Smooth muscle cell (in vitro differentiated cells): ENCODE measurements around the gene GPRC5B. TPM values are rescaled to one million over a fixed set of nuclear protein-coding genes. Genes with fewer than 3 reads are reported as not detected.
A peak's percentile ranks its signal among the peaks of the same experiment; 100 is the strongest.

ENCODE experiments used
- DNase-seq: peaks from one replicate; lab custom pipeline; 2025; ENCODE audit not compliant: unreplicated experiment; lab: John Stamatoyannopoulos, UW
- H2AFZ ChIP-seq: fragments of 200-600 bp; sonication (generic); 2 replicates; pipeline ENCODE4 v1.6.0; 2016; ENCODE audit warnings: antibody characterized with exemption, low read depth, mild to moderate bottlenecking
- H3F3A ChIP-seq: fragments of 200-600 bp; sonication (generic); 2 replicates; pipeline ENCODE4 v1.6.0; 2017; ENCODE audit warnings: antibody characterized with exemption, low read depth
- H3K27ac ChIP-seq: fragments of 200-600 bp; sonication (generic); 2 replicates; pipeline ENCODE4 v1.5.1; 2016; ENCODE audit warnings: low read depth, mild to moderate bottlenecking
- H3K27me3 ChIP-seq: fragments of 200-600 bp; sonication (generic); 2 replicates; pipeline ENCODE4 v1.6.1; 2016; ENCODE audit warnings: low read depth, mild to moderate bottlenecking
- H3K36me3 ChIP-seq: fragments of 200-600 bp; sonication (generic); 2 replicates; pipeline ENCODE4 v1.5.1; 2016; ENCODE audit warnings: low read depth
- H3K4me1 ChIP-seq: fragments of 200-600 bp; sonication (generic); 2 replicates; pipeline ENCODE4 v1.5.1; 2016; ENCODE audit warnings: low read depth
- H3K4me2 ChIP-seq: fragments of 200-600 bp; sonication (generic); 2 replicates; pipeline ENCODE4 v1.6.0; 2016; ENCODE audit warnings: mild to moderate bottlenecking
- H3K4me3 ChIP-seq: fragments of 200-600 bp; sonication (generic); 2 replicates; pipeline ENCODE4 v1.5.1; 2016; ENCODE audit warnings: mild to moderate bottlenecking
- H3K79me2 ChIP-seq: fragments of 200-600 bp; sonication (generic); 2 replicates; pipeline ENCODE4 v1.6.0; 2016; ENCODE audit warnings: low read depth, mild to moderate bottlenecking
- H3K9ac ChIP-seq: fragments of 200-600 bp; sonication (generic); 2 replicates; pipeline ENCODE4 v1.6.0; 2016; ENCODE audit warnings: low read depth
- H3K9me3 ChIP-seq: fragments of 200-600 bp; sonication (generic); replicated peaks from 2 replicates; pipeline ENCODE4 v1.5.1; 2016; ENCODE audit warnings: low read depth
- H4K20me1 ChIP-seq: fragments of 200-600 bp; sonication (generic); 2 replicates; pipeline ENCODE4 v1.6.0; 2016; ENCODE audit warnings: low read depth
- CTCF ChIP-seq: fragments of 200-600 bp; sonication (generic); IDR thresholded peaks from 2 replicates; pipeline ENCODE4 v1.5.1; 2017; ENCODE audit warnings: borderline replicate concordance, mild to moderate bottlenecking, antibody characterized with exemption; ENCODE audit not compliant: insufficient read depth, poor library complexity, severe bottlenecking
- WGBS: methylation state at CpG from one replicate; pipeline ENCODE4 v1.1.7; 2016; ENCODE audit warnings: low lambda C conversion rate; 5-methylcytosine and 5-hydroxymethylcytosine counted together
- polyA plus RNA-seq: library from polyadenylated mRNA; unstranded; fragments of >200 nt; fragmentation: Nextera tagmentation; extraction: Ambion mirVana; gene quantifications from 2 replicates; pipeline ENCODE4 v1.2.1, GENCODE V29; 2016
- total RNA-seq: library from RNA; depleted of rRNA; stranded (reverse); fragments of >200 nt; gene quantifications from 2 replicates; pipeline ENCODE4 v1.2.3, GENCODE V29; 2014

Gene GPRC5B
- total and polyA plus RNA-seq, 2 experiments from 2014 or later, result 7.8 to 18.9 TPM

GRCh38 chr16:19812986-19813385 lies 71.7 kb downstream of the GPRC5B start:
- Histone ChIP-seq H3K27ac (no peak overlapping the region), H3K4me1 (peaks cover 3% of the 10 kb centered on the region), H3K4me3 (no peak overlapping the region), H4K20me1 (no peaks in the 10 kb centered on the region), H3K4me2 (no peak overlapping the region), H3K79me2 (no peaks in the 10 kb centered on the region), H3K9ac (no peak overlapping the region), H3K36me3 (no peaks in the 10 kb centered on the region), H3K27me3 (no peaks in the 10 kb centered on the region), H3K9me3 (no peaks in the 10 kb centered on the region), H2AFZ (no peak overlapping the region), H3F3A (peaks cover 4% of the 10 kb centered on the region)
- no peak for TF ChIP-seq CTCF
- no peak for DNase-seq

GRCh38 chr16:19810817-19811731 lies 73.6 kb downstream of the GPRC5B start:
- Histone ChIP-seq H3K27me3 (no peaks in the 10 kb centered on the region), H3K4me2 (peak overlapping the region; percentile 57), H3K9ac (no peak overlapping the region), H3K79me2 (no peaks in the 10 kb centered on the region), H3K9me3 (no peaks in the 10 kb centered on the region), H3K4me3 (no peak overlapping the region), H2AFZ (no peak overlapping the region), H3F3A (peaks cover 4% of the 10 kb centered on the region), H3K27ac (peak overlapping the region; percentile 35), H4K20me1 (no peaks in the 10 kb centered on the region), H3K36me3 (no peaks in the 10 kb centered on the region), H3K4me1 (peaks cover 7% of the 10 kb centered on the region)
- TF ChIP-seq CTCF, result no peak
- WGBS, result 65% methylated on average over 13 of the region's 13 CpGs
- DNase-seq, result no peak

GRCh38 chr16:19809693-19810092 lies 75.0 kb downstream of the GPRC5B start:
- H2AFZ ChIP-seq, result no peak overlapping the region
- no peak overlapping the region for H3K4me3 ChIP-seq
- peaks cover 4% of the 10 kb centered on the region for H3F3A ChIP-seq
- no peak overlapping the region for H3K9ac ChIP-seq
- no peaks in the 10 kb centered on the region for H3K36me3 ChIP-seq
- H3K4me2 ChIP-seq, result no peak overlapping the region
- TF ChIP-seq CTCF, result no peak
- DNase-seq, result no peak
- peaks cover 7% of the 10 kb centered on the region for H3K4me1 ChIP-seq
- no peaks in the 10 kb centered on the region for H3K27me3 ChIP-seq
- H3K27ac ChIP-seq, result peak overlapping the region; percentile 10
- no peaks in the 10 kb centered on the region for H4K20me1 ChIP-seq
- no peaks in the 10 kb centered on the region for H3K9me3 ChIP-seq
- WGBS, result 100% methylated on average over 9 of the region's 9 CpGs
- no peaks in the 10 kb centered on the region for H3K79me2 ChIP-seq
